Measurements from ENCODE around the gene SNX27.

SNX27 gene

GRCh38 chr1:151705753-151706463 lies 94.1 kb downstream of the SNX27 start:
- DNase-seq (ENCODE audit: low read depth), result no peak

GRCh38 chr1:151706464-151707415 lies 94.9 kb downstream of the SNX27 start:
- DNase-seq (ENCODE audit: low read depth), result no peak

- DNase-seq (ENCODE audit: low read depth), result no peak
Observed at GRCh38 chr1:151707541-151708065, 95.8 kb downstream of the SNX27 start.

- DNase-seq (ENCODE audit: low read depth), result no peak
Observed at GRCh38 chr1:151708891-151709290, 97.0 kb downstream of the SNX27 start.

GRCh38 chr1:151710187-151710840 lies 98.5 kb downstream of the SNX27 start:
- no peak for DNase-seq (ENCODE audit: low read depth)

GRCh38 chr1:151711044-151711800 lies 99.4 kb downstream of the SNX27 start:
- DNase-seq (ENCODE audit: low read depth), result no peak

- no peak for DNase-seq (ENCODE audit: low read depth)
Observed at GRCh38 chr1:151711951-151712350, 100.1 kb downstream of the SNX27 start.

- DNase-seq (ENCODE audit: low read depth), result no peak
Observed at GRCh38 chr1:151713044-151713443, 101.2 kb downstream of the SNX27 start.

GRCh38 chr1:151713874-151714273 lies 102.0 kb downstream of the SNX27 start:
- DNase-seq (ENCODE audit: low read depth), result no peak

GRCh38 chr1:151714820-151715725 lies 103.2 kb downstream of the SNX27 start:
- DNase-seq (ENCODE audit: low read depth), result no peak

GRCh38 chr1:151715726-151716404 lies 104.0 kb downstream of the SNX27 start:
- DNase-seq (ENCODE audit: low read depth), result no peak

- no peak for DNase-seq (ENCODE audit: low read depth)
Observed at GRCh38 chr1:151716405-151716762, 104.5 kb downstream of the SNX27 start.

- no peak for DNase-seq (ENCODE audit: low read depth)
Observed at GRCh38 chr1:151716771-151717631, 105.2 kb downstream of the SNX27 start, which contains the start of gene CELF3. Gene CELF3 (minus strand): TSS chr1:151716803. CDS start chr1:151716020, 783 bp downstream.

- no peak for DNase-seq (ENCODE audit: low read depth)
Observed at GRCh38 chr1:151718011-151718431, 106.2 kb downstream of the SNX27 start.

GRCh38 chr1:151718666-151719065 lies 106.8 kb downstream of the SNX27 start:
- no peak for DNase-seq (ENCODE audit: low read depth)

GRCh38 chr1:151720125-151720524 lies 108.3 kb downstream of the SNX27 start:
- no peak for DNase-seq (ENCODE audit: low read depth)

- DNase-seq (ENCODE audit: low read depth), result no peak
Observed at GRCh38 chr1:151720554-151720953, 108.7 kb downstream of the SNX27 start.

- peak; percentile 10 for DNase-seq (ENCODE audit: low read depth)
Observed at GRCh38 chr1:151720974-151721787, 109.3 kb downstream of the SNX27 start, which contains the start of gene RIIAD1. Gene RIIAD1 (plus strand): TSS chr1:151721522. CDS start chr1:151721537, 15 bp downstream.
